ENCODE results near the gene DLGAP4. TPM values are rescaled to one million over a fixed set of nuclear protein-coding genes. Genes with fewer than 3 reads are reported as not detected.

Gene DLGAP4
- total and polyA plus RNA-seq, 9 of the 15 experiments (the other 6 are each of a cell fraction or from before 2014, with no cell fraction given), result 0.31 to 34.1 (median 4.5) TPM

- TF ChIP-seq ZNF592 (IDR thresholded peaks at IDR 0.05) (no peak), CHCHD3 (CRISPR knock-in tag; IDR thresholded peaks at IDR 0.05) (no peak), MTA3 (IDR thresholded peaks at IDR 0.05; ENCODE audit: borderline replicate concordance) (no peak), TAF7 (tag; IDR thresholded peaks at IDR 0.05) (no peak), NFYB (IDR thresholded peaks at IDR 0.05; ENCODE audit: extremely low read depth, insufficient read length) (no peak), ZNF696 (CRISPR knock-in tag; conservative IDR thresholded peaks at IDR 0.05) (no peak), ZBTB43 (CRISPR knock-in tag; IDR thresholded peaks at IDR 0.05) (peak; percentile 95), KDM1A (IDR thresholded peaks at IDR 0.05) (no peak; a peak in 2 of 4 replicates), ZNF518B (CRISPR knock-in tag; IDR thresholded peaks at IDR 0.05) (no peak), CREB3 (tag; conservative IDR thresholded peaks at IDR 0.05; ENCODE audit: low read depth) (peak; percentile 90), SFPQ (IDR thresholded peaks at IDR 0.05; ENCODE audit: low read depth, low read length) (no peak), E4F1 (CRISPR knock-in tag; IDR thresholded peaks at IDR 0.05; ENCODE audit: borderline replicate concordance) (no peak)
These were observed 78.0 kb downstream of the DLGAP4 start (continued) for GRCh38 chr20:36384022-36384619.

Data from K562 (cell line).